SK-N-MC (cell line): Measurements from ENCODE around the gene HTR4.

Experiments
- EZH2 ChIP-seq: fragments of 200-600 bp; sonication (generic); IDR thresholded peaks from one replicate; pipeline ENCODE4 v1.6.1; 2017; ENCODE audit warnings: antibody characterized with exemption
- POLR2AphosphoS5 ChIP-seq: IDR thresholded peaks from 2 replicates; pipeline ENCODE4 v1.6.1; 2012; ENCODE audit warnings: mild to moderate bottlenecking, low read depth, low read length, borderline replicate concordance

GRCh38 chr5:148699028-148699427 is 44.7 kb upstream of the HTR4 start:
- TF ChIP-seq EZH2 (no peak), POLR2AphosphoS5 (no peak)
